ENCODE data around the gene PER1.

Gene PER1, protein sequence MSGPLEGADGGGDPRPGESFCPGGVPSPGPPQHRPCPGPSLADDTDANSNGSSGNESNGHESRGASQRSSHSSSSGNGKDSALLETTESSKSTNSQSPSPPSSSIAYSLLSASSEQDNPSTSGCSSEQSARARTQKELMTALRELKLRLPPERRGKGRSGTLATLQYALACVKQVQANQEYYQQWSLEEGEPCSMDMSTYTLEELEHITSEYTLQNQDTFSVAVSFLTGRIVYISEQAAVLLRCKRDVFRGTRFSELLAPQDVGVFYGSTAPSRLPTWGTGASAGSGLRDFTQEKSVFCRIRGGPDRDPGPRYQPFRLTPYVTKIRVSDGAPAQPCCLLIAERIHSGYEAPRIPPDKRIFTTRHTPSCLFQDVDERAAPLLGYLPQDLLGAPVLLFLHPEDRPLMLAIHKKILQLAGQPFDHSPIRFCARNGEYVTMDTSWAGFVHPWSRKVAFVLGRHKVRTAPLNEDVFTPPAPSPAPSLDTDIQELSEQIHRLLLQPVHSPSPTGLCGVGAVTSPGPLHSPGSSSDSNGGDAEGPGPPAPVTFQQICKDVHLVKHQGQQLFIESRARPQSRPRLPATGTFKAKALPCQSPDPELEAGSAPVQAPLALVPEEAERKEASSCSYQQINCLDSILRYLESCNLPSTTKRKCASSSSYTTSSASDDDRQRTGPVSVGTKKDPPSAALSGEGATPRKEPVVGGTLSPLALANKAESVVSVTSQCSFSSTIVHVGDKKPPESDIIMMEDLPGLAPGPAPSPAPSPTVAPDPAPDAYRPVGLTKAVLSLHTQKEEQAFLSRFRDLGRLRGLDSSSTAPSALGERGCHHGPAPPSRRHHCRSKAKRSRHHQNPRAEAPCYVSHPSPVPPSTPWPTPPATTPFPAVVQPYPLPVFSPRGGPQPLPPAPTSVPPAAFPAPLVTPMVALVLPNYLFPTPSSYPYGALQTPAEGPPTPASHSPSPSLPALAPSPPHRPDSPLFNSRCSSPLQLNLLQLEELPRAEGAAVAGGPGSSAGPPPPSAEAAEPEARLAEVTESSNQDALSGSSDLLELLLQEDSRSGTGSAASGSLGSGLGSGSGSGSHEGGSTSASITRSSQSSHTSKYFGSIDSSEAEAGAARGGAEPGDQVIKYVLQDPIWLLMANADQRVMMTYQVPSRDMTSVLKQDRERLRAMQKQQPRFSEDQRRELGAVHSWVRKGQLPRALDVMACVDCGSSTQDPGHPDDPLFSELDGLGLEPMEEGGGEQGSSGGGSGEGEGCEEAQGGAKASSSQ (N-terminal part only)

DNA sequence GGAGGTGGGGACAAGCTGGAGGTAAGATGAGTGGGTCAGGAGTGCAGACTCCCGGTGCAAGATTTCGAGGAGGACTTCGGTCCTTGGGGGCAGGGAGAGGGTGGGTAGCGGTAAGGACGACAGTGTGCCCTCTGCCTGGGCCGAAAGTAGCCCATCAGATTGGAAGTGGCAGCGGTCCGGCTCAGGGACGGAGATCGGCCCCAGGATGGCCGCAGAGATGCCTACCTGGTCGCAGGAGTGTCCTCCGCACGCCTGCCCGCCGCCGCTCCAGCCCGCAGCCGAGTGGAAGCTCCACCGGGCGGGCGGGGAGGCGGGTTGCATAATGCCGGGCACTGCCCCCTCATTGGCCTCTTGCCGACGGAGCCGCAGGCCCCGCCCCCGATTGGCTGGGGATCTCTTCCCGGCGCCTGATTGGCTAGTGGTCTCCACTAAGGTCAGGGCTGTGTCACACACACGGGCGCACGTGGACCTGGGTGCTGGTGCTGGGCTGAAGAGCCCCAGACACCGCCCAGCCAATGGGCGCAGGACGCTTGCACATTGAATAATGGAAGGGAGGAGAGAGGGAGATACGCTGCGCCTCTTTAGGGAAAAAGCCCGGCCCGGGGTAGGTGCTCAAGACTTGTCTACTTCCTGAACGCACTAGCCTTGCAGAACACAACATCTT, at the start of gene PER1:
PER1 (minus strand) TSS at position 293 of the 664 bp plus-strand sequence. CDS start 1,698 bp downstream, outside the sequence.
- peak within 1 kb of the TSS; percentile 84 for H3K4me3 ChIP-seq (ENCODE audit: low read depth, low read length)

DNA sequence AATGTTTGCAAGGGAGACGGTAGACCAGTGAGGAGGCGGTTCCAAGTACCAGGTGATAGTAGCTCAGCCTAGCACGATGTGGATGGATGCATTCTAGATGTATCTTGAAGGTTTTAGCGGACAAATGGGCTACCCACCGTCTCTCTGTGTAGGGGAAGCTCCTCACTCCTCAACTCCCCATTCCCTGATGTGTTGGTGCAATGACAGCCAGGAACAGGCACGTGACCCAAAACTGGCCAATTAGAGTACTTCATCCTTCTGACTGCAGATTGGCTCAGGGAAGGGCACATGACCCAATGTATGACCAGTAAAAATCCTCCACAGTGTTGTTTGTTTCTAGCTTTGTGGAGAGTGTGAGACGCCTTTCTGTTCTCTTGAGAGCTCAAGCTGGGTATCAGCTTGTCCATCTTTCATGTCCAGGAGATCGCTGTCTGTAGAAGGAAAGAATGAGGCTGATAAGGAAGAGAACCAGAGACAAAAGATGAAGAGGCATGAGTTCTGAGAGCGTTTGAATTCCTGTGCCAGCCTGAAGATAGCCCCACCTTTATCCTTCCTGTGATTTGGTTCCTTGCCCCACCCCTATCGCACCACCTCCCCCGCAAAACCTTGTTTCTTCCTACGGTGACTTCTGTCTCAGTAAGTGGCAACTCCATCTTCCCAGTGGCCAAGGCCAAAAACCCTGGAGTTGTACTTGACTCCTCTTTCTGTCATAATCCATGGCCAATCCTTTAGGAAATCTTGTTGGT, 40.0 kb upstream of the PER1 start:
- H3K4me3 ChIP-seq (ENCODE audit: low read depth, low read length) = peak overlapping the region; percentile 21

DNA sequence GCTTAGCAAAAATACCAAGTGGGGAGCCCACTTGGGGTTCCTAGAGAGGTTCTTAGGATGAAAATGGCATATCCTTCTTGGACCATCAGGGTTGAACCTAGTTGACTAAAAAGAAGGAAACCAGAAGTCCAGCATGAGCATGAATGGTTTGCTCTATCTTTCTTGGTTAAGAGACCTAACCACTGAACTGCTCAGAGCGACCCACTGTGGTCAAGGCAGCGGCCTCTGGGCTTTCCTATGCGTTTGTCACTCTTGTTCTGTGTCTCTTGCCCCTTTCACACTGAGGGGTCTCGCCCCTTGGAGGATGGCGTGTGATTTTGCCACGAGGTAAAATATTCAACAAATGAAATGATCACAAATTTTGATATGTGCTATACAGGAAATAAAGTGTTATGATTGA, 38.3 kb upstream of the PER1 start:
- no peak overlapping the region for H3K4me3 ChIP-seq (ENCODE audit: low read depth, low read length)

DNA sequence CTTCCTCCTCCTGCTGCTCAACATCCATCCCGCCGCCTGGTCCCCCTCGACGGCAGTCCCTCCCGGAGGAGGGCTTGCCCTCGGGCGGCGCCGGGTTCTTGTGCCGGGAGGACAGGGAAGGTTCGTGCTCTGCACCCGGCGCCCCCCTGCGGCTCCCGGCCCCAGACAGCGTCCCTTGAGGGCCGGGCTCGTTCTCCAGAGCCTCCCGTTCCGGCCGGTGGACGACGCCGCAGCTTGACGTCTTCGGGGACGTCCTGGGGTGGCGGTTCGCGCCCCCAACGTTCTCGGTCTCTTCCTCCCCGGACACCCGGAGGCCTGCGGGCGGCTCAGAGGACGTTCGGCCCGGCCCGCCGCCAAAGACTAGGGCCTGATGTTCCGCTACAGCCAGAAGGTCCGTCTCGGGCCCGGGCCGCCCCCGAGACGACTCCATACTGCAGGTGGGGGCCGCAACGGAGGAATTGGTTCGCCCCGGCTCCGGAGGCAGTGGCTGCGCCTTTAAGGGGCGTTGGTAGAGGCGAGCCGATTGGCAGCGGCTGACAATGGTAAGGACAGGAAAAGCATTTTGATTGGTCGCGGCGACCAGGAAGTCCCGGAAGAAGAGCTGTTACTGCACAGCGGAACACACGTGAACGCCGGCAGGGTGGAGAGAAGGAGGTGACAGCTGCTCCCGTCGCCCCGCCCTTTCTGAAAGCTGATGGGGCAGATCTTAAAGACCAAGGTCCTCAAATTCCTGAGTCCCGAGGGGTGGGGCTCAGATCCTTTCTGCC, 37.7 kb upstream of the PER1 start, which contains the start of gene BORCS6:
BORCS6 (minus strand) TSS at position 470 of the 767 bp plus-strand sequence; CDS start at position 430, 40 bp downstream.
- H3K4me3 ChIP-seq (ENCODE audit: low read depth, low read length) = peak within 1 kb of the TSS; percentile 64

DNA sequence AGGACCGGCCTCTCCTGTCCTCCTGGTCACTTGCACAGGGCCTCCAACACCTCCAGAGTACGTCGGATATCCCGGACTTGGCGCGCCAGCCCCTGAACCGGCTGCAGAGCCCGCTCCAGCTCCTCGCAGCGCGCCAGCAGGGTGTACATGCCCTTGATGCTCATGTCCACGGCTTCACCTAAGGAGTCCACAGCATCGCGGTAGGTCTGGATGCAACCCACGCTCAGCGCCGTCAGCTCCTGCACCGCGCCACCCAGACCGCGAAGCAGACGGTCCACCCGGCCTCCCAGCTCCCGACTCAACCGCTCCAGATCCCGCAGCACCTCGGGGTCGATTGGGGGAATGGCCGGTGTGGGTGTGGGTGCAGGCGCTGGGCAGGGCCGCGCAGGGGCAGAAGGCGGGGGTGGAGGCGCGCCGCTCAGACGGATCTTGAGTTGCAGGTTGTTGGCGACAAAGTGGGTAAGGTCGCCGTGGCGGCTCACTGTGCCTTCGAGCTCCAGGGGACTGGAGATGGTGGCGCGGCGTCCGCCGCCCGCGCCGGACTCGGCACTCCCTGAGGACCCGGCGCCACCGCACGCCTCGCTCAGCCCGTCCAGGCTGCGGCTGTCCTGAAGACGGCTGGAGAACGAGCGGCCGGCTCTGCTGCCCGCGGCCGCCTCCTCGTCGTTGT, 37.0 kb upstream of the PER1 start:
- peak overlapping the region; percentile 64 for H3K4me3 ChIP-seq (ENCODE audit: low read depth, low read length)

DNA sequence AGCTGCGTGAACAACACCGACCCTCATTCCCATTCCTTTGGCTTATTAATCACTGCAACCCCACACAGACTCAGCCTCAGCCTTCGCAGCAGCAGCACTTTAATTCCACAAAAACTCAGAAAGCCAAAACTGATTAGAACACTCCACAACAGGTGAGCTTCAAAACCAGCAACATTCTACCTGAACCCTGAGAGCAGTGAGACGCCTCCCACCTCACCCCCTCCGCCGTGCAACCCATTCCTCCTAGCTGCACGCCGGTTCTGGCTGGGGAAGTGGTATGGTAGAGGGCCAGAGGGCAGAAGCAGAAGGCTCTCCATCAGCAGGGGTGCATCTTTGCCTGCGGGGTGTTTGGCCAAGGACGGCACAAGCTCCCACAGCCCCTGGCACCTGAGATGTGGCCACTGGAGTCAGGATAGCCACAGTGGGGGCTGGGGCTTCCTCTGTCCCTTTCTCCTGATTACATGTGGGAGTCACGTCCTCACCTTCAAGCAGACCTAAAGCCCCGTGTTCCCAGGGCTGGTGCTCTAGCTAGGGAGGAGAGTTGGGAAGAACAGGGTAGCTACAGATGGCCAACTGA, 36.1 kb upstream of the PER1 start:
- no peak overlapping the region for H3K4me3 ChIP-seq (ENCODE audit: low read depth, low read length)

DNA sequence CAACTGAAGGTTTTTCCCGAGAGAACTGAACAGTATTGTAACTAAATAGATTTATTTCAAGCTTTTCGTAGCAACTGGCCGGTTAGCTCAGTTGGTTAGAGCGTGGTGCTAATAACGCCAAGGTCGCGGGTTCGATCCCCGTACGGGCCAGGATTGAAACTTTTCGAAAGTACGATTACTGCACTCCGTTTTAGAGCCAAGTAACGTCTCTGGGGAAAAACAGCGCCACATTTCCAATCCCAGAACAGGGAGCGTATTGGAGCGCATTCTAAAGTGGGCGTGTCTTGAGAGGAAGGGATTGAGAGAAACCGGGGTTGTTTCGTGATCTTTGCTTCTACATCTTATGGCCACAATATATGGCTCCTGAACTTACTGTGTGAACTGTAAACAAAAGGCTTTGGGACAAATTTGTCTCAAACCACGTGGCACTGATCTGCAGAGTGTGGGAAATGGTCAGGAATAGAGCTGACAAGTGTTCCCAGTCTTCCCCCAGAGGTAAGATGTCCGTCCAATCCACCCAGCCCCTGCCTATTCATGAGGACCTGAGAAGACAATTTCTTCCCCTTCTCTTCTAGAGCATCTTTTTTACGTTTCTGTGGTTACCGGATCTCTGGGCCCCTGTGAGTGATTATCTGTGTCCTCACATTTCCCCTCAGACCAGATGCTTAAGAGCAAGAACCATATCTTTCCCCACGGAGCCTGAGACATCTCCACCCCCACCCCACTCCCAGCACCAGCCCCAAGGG, 35.5 kb upstream of the PER1 start:
- peak overlapping the region; percentile 96 for H3K4me3 ChIP-seq (ENCODE audit: low read depth, low read length)

DNA sequence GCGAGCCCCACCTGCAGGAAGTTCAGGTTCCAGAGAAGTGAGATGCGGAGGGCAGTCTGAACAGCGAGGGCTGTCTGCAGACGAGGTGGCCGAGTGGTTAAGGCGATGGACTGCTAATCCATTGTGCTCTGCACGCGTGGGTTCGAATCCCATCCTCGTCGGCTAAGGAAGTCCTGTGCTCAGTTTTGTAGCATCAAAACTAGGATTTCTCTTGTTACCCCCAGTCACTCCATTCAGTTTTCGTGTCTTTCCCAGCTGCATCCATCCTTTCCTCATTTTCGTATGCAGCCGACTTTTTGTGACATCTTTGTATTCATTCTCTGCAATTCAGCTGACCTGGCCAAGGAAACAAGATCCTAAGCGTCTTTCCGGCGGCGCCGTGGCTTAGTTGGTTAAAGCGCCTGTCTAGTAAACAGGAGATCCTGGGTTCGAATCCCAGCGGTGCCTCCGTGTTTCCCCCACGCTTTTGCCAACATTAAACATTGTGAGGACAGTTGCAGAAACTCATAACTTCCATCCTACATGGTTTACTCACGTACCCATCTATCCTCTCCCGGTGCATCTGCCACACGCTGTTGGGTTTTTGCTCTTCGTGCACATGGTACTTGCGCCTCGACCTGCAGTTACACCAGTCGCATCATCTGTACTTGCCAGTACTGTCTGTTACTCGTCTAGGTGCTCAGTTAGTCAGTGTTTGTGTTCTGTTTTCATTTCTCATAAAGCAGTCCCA, 34.7 kb upstream of the PER1 start:
- H3K4me3 ChIP-seq (ENCODE audit: low read depth, low read length) = peak overlapping the region; percentile 96

DNA sequence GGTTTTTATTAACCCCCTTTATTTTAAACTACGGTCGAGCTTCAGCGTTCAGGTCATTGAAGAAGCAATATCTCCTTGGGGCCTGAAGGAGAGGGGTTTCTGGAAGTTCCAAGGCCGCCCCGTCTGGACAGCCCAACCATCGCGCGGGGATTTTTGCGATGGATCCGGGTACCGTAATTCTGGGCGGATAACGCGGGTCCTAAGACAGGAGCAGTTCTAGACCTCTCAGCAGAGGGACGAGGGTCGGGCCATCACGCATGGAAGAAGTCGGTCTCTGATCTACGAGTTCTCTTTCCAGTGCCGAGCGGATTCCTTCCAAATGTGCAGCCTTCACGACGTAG, 34.2 kb upstream of the PER1 start:
- H3K4me3 ChIP-seq (ENCODE audit: low read depth, low read length) = peak overlapping the region; percentile 96

DNA sequence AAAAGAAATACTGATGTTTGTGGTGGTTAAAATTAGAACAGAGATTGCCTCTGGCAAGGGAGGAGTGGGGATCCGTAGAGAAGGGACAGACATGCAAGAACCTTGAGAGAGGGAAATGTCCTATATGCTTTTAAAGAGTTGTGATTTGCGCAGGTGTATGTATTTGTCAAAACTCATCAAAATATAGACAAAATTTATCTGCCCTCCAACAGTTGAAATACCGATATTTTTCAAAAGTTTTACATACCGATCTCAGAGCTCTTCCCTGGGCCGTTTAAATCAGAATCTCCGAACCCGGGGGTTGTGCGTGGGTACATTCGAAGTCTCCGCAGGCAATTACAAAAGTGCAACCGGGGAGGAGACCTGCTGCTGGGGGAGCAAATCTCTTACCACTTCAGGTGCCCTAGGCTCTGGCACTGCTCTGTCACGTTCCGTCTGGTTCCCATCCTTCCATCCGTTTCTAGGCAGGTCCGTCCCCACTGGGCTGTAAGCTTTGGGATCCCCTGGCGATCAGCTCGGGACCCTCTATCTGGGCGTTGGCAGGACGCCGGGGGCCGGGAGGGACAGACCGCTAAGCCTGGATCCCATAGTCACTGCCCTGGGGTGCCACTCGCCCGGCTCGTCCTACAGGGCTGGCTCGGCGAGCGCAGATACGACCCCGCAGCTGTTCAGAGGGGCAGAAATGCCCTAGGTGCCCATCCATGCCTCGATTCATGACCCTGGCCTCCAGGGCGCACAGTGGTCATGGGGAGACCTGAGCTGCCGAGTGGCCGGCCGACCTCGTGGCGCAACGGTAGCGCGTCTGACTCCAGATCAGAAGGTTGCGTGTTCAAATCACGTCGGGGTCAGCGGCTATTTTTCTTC, 33.6 kb upstream of the PER1 start:
- H3K4me3 ChIP-seq (ENCODE audit: low read depth, low read length) = peak overlapping the region; percentile 96

DNA sequence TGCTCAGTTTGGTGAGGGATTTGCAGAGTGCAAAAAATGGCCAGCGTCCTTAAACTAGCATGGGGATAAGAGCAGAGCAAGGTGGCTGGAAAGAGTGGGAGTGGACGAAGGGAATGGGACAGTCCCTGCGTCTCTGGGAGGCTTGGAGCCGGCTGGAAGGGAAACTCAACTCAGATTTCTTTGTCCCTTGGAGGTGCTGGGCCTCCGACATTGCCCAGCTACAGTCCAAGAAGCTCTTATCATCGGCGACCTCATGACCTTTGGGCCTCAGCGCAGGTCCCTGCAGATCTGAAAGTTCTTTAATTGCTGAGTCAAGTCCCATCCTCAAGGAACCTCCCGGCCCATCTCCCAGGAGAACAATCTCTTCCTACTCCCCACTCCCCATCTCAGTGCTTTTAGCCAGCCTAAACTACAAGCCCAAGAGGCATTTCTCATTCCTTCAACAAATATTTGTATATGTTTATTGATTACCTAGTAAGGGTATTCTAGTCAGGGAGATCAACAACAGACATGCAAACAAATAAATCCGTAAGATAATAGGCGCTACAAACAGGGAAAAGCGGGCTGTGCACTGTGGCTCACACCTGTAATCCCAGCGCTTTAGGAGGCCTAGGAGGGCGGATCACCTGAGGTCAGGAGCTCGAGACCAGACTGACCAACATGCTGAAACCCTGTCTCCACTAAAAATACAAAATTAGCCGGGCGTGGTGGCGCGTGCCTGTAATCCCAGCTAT, 25.0 kb upstream of the PER1 start:
- H3K4me3 ChIP-seq (ENCODE audit: low read depth, low read length) = peak overlapping the region; percentile 71

DNA sequence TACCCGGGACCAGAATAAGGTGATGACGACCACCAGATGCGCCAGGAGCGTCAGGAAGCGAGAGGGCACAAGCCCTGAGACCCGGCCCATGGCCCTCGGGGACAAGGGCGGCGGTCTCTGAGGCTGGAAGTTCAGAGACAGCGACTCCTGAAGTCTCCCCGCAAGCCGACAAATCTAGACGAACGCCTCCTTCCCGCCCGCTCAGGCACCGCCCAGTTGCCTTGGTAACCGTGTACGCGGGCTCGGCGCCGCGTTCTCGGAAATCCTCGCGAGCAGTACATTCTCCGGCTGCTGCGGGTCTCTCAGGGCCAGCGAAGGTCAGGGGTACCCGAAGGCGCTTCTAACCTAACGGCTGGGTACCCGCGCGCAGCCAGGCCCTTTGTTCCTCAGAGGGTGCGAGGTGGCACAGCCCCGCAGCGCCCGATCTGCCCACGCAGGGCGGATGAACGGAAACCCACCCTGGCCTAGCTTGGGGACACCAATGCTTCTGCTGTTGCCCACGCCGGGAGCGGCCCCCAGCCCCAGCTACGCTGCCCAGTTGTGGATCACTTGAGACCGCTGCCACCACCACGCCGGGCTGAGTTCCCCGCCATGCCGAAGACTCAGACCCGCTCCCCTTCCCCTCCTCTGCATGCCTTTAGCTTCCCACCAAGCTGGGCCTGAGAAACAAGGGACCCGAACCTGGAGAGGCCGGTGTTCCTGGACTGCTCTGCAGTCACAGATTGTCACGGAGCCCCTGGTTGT, 24.2 kb upstream of the PER1 start, which contains the start of gene TMEM107:
TMEM107 (minus strand) TSS at position 184 of the 744 bp plus-strand sequence; CDS start at position 90, 94 bp downstream.
- H3K4me3 ChIP-seq (ENCODE audit: low read depth, low read length) = peak within 1 kb of the TSS; percentile 71

DNA sequence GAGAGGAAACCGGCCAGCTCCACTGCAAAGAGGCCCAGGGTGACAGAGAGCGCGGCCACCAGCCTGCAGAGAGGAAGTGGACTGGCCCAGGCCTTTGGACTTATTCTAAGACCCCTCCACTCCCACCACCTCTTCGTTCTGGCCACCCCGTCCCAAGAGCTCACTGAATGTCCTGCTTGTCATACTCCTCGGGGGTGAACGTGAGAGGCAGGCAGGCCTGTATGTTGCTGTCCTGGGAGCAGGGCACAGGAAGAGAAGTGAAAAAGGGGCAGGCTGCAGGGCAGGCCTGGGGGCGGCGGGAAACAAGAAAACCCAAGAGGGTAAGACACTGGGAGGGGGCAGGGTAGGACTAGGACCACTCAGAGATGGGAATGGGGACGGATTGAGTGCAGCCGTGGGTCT, 23.6 kb upstream of the PER1 start:
- peak overlapping the region; percentile 71 for H3K4me3 ChIP-seq (ENCODE audit: low read depth, low read length)

DNA sequence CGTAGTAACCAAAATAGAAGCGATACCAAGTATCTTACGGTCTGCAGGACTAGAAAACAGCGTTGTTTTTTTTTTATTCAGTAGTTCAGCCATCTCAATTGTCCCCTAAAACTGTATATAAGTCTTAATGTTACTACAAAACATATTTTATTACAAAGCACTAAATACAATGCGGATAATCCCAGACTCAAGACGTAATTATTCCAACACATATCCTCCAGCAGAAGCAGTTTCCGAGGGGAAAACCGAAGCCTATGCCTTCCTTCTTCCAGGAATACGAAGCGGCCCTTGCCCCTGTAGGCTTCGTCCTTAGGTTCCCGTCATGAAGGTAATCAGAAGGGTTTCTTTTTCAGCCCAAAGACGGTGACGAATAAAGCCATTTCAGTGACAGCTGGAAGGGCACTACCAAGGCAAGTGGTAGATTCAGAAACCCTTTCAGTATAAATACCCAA, 21.7 kb upstream of the PER1 start:
- H3K4me3 ChIP-seq (ENCODE audit: low read depth, low read length) = peak overlapping the region; percentile 50
